ENCODE results near the gene GLG1.

DNA sequence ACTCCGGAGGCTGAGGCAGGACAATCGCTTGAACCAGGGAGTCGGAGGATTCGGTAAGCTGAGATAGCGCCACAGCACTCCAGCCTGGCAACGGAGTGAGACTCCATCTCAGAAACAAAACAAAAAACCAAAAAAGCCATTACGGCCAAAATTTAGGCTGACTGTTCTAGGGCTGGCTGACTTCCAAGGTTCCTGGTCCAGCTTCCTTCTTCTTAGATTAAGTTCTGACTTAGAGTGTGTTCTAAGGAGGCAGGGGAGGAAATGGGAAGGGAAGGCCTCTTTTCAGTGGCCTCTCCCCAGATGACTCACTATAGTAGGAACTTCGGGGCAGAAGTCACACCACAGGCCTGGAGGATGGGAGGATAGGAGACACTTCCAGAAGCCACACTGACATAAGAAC is 157.9 kb downstream of the GLG1 start:
- TF ChIP-seq EZH2 (IDR thresholded peaks at IDR 0.05; ENCODE audit: insufficient read depth, low read length): no peak
- TF ChIP-seq, protein P1, sequence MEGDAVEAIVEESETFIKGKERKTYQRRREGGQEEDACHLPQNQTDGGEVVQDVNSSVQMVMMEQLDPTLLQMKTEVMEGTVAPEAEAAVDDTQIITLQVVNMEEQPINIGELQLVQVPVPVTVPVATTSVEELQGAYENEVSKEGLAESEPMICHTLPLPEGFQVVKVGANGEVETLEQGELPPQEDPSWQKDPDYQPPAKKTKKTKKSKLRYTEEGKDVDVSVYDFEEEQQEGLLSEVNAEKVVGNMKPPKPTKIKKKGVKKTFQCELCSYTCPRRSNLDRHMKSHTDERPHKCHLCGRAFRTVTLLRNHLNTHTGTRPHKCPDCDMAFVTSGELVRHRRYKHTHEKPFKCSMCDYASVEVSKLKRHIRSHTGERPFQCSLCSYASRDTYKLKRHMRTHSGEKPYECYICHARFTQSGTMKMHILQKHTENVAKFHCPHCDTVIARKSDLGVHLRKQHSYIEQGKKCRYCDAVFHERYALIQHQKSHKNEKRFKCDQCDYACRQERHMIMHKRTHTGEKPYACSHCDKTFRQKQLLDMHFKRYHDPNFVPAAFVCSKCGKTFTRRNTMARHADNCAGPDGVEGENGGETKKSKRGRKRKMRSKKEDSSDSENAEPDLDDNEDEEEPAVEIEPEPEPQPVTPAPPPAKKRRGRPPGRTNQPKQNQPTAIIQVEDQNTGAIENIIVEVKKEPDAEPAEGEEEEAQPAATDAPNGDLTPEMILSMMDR (IDR thresholded peaks at IDR 0.05; ENCODE audit: insufficient read depth, low read depth, low read length): no peak
